Sigmoid colon (tissue), 4 donors: ENCODE measurements around the gene KCNJ4.

Source experiments
- CTCF ChIP-seq, 4 experiments: fragments of 450-650 bp in 3 of 4; fragments of 200-600 bp in 1 of 4; IDR thresholded peaks; one replicate each; pipeline ENCODE4 v1.5.1; 2016 to 2019; ENCODE audit warnings: antibody characterized with exemption in 4 of 4, mild to moderate bottlenecking in 3 of 4, moderate library complexity in 2 of 4
- EP300 ChIP-seq, 4 donors: sonication (generic); formaldehyde crosslinking; IDR thresholded peaks; one replicate each; pipeline ENCODE4 v1.6.1; 2017; ENCODE audit warnings: antibody characterized with exemption in 4 of 4
- POLR2A ChIP-seq, 2 donors: fragments of 450-650 bp; IDR thresholded peaks; one replicate each; pipeline ENCODE4 v1.6.1; 2016; ENCODE audit warnings: antibody characterized with exemption in 2 of 2, mild to moderate bottlenecking in 2 of 2, moderate library complexity in 2 of 2
- POLR2AphosphoS5 ChIP-seq, 4 donors: sonication (generic); formaldehyde crosslinking; IDR thresholded peaks; one replicate each; pipeline ENCODE4 v1.6.1; 2017; ENCODE audit warnings: antibody characterized with exemption in 4 of 4

- TF ChIP-seq CTCF (IDR thresholded peaks at IDR 0.05), result no peak
- no peak for TF ChIP-seq POLR2A (IDR thresholded peaks at IDR 0.05)
- TF ChIP-seq POLR2AphosphoS5 (IDR thresholded peaks at IDR 0.05), result no peak
- no peak for TF ChIP-seq EP300 (IDR thresholded peaks at IDR 0.05)
These were observed 5.4 kb upstream of the KCNJ4 start for GRCh38 chr22:38460426-38460840.
